PC-9 (cell line): ENCODE data around the gene UHRF1.

Experiments used
- EZH2 ChIP-seq: fragments of 200-600 bp; sonication (generic); IDR thresholded peaks from 2 replicates; pipeline ENCODE4 v1.8.0; 2017; ENCODE audit warnings: antibody characterized with exemption, low read depth
- TF ChIP-seq, protein P1 (sequence below): fragments of 200-600 bp; sonication (generic); conservative IDR thresholded peaks from 2 replicates; pipeline ENCODE4 v1.6.1; 2017; ENCODE audit warnings: mixed run types, antibody characterized with exemption, mild to moderate bottlenecking, moderate library complexity

- TF ChIP-seq, protein P1, sequence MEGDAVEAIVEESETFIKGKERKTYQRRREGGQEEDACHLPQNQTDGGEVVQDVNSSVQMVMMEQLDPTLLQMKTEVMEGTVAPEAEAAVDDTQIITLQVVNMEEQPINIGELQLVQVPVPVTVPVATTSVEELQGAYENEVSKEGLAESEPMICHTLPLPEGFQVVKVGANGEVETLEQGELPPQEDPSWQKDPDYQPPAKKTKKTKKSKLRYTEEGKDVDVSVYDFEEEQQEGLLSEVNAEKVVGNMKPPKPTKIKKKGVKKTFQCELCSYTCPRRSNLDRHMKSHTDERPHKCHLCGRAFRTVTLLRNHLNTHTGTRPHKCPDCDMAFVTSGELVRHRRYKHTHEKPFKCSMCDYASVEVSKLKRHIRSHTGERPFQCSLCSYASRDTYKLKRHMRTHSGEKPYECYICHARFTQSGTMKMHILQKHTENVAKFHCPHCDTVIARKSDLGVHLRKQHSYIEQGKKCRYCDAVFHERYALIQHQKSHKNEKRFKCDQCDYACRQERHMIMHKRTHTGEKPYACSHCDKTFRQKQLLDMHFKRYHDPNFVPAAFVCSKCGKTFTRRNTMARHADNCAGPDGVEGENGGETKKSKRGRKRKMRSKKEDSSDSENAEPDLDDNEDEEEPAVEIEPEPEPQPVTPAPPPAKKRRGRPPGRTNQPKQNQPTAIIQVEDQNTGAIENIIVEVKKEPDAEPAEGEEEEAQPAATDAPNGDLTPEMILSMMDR = no peak
- no peak for TF ChIP-seq EZH2
Measured at GRCh38 chr19:4966591-4966990, 57.3 kb downstream of the UHRF1 start.
